Erythroblast (primary cell): ENCODE measurements around the gene SCG2.

Experiments used
- GATA1 ChIP-seq: IDR thresholded peaks from 2 replicates; pipeline ENCODE4 v1.6.1; 2011; ENCODE audit warnings: low read depth, mild to moderate bottlenecking, control low read depth, low read length, moderate library complexity
- POLR2A ChIP-seq: IDR thresholded peaks from 2 replicates; pipeline ENCODE4 v1.6.1; 2011; ENCODE audit warnings: mild to moderate bottlenecking, low read length

GRCh38 chr2:223606946-223607345, 4.8 kb upstream of the SCG2 start:
- no peak for TF ChIP-seq POLR2A
- no peak for TF ChIP-seq GATA1
